Keratinocyte (primary cell): ENCODE data around the gene TUBB4A. TPM values are rescaled to one million over a fixed set of nuclear protein-coding genes. Genes with fewer than 3 reads are reported as not detected.

Experiments
- DNase-seq: peaks from one replicate; pipeline ENCODE4 v3.0.0-alpha.2; 2011; ENCODE audit warnings: low read depth, missing footprints, low spot score
- FAIRE-seq: peaks from 2 replicates; lab custom pipeline; 2011; peaks lifted over from hg19 to GRCh38; lab: Jason Lieb, UNC
- H2AFZ ChIP-seq: 2 replicates; pipeline ENCODE4 v1.6.0; 2012; ENCODE audit warnings: low read length, control low read depth, inconsistent platforms; ENCODE audit not compliant: control insufficient read depth
- H3K27ac ChIP-seq: 2 replicates; pipeline ENCODE4 v1.5.1; 2011; ENCODE audit warnings: low read length; ENCODE audit not compliant: control insufficient read depth, insufficient read depth
- H3K27me3 ChIP-seq: 3 replicates; pipeline ENCODE4 v1.6.0; 2011; ENCODE audit warnings: low read length; ENCODE audit not compliant: control insufficient read depth, insufficient read depth; ENCODE audit errors: extremely low read depth
- H3K36me3 ChIP-seq, 2 experiments: 2 replicates in 1 of 2; 3 replicates in 1 of 2; pipeline ENCODE4 v1.5.1; 2011; ENCODE audit warnings: low read length in 2 of 2, mild to moderate bottlenecking in 1 of 2; ENCODE audit not compliant: control insufficient read depth in 2 of 2, insufficient read depth in 2 of 2; ENCODE audit errors: extremely low read depth in 1 of 2
- H3K4me1 ChIP-seq: 3 replicates; pipeline ENCODE4 v1.5.1; 2011; ENCODE audit warnings: low read length; ENCODE audit not compliant: control insufficient read depth, insufficient read depth; ENCODE audit errors: extremely low read depth
- H3K4me2 ChIP-seq: 3 replicates; pipeline ENCODE4 v1.6.0; 2011; ENCODE audit warnings: low read depth, low read length; ENCODE audit not compliant: control insufficient read depth, insufficient read depth; ENCODE audit errors: extremely low read depth
- H3K4me3 ChIP-seq, 3 experiments: fragments of 200-600 bp in 1 of 3; sonication (generic) in 1 of 3; 2 replicates in 2 of 3; 3 replicates in 1 of 3; pipeline ENCODE4 v1.5.1; 2011 to 2016; ENCODE audit warnings: low read length in 3 of 3, mild to moderate bottlenecking in 3 of 3, control low read depth in 2 of 3, inconsistent platforms in 1 of 3, low read depth in 1 of 3, mixed read lengths in 1 of 3, mixed run types in 1 of 3, moderate library complexity in 1 of 3; ENCODE audit not compliant: control insufficient read depth in 2 of 3, insufficient read depth in 2 of 3; ENCODE audit errors: extremely low read depth in 1 of 3
- H3K79me2 ChIP-seq: 2 replicates; pipeline ENCODE4 v1.6.0; 2012; ENCODE audit warnings: low read length; ENCODE audit not compliant: control insufficient read depth, insufficient read depth
- H3K9ac ChIP-seq: 3 replicates; pipeline ENCODE4 v1.6.0; 2011; ENCODE audit warnings: low read length; ENCODE audit not compliant: control insufficient read depth, insufficient read depth; ENCODE audit errors: extremely low read depth
- H3K9me1 ChIP-seq: 3 replicates; pipeline ENCODE4 v1.6.0; 2011; ENCODE audit warnings: low read length; ENCODE audit not compliant: control insufficient read depth, insufficient read depth; ENCODE audit errors: extremely low read depth
- H3K9me3 ChIP-seq: 2 replicates; pipeline ENCODE4 v1.5.1; 2012; ENCODE audit warnings: low read depth, low read length; ENCODE audit not compliant: control insufficient read depth
- H4K20me1 ChIP-seq: 3 replicates; pipeline ENCODE4 v1.6.0; 2011; ENCODE audit warnings: low read length; ENCODE audit not compliant: control insufficient read depth, insufficient read depth; ENCODE audit errors: extremely low read depth
- CTCF ChIP-seq, 3 experiments: IDR thresholded peaks in 1 of 3; conservative IDR thresholded peaks in 1 of 3; optimal IDR thresholded peaks in 1 of 3; 2 replicates in 2 of 3; 3 replicates in 1 of 3; pipeline versions ENCODE3 to v1.5.1; 2011; ENCODE audit warnings: low read length in 3 of 3, mild to moderate bottlenecking in 3 of 3, moderate library complexity in 2 of 3, control low read depth in 1 of 3, inconsistent platforms in 1 of 3; ENCODE audit not compliant: insufficient read depth in 2 of 3; ENCODE audit errors: extremely low read depth in 1 of 3
- EZH2 ChIP-seq: IDR thresholded peaks from one replicate; pipeline ENCODE4 v1.6.1; 2012; ENCODE audit warnings: inconsistent platforms, mild to moderate bottlenecking, low read length, moderate library complexity
- dilution Hi-C: fragments of 300-500 bp; cut with MboI; formaldehyde crosslinking; loops from one replicate; pipeline ENCODE4 v1.7.0; 2020; ENCODE audit warnings: low sequenced_read_pairs; ENCODE audit not compliant: extremely low pct_ligation_motif_present
- polyA plus RNA-seq, 5 experiments: library from polyadenylated mRNA; depleted of rRNA in 3 of 5; stranded (reverse) in 3 of 5; stranded (forward) in 1 of 5; unstranded in 1 of 5; fragments of >200 nt; gene quantifications; 1 replicate in 1 of 5; 2 replicates in 3 of 5; 3 replicates in 1 of 5; pipeline versions ENCODE4 v1.2.1 to v1.2.3, GENCODE V29; 2011 to 2012; ENCODE audit warnings: missing spikeins in 2 of 5, low read depth in 1 of 5, low replicate concordance in 1 of 5

Gene TUBB4A
- polyA plus RNA-seq, 1 donor (not counting 4 experiments of a cell fraction or from before 2014, with no cell fraction given): not detected

GRCh38 chr19:6472713-6473112 lies 29.4 kb downstream of the TUBB4A start:
- Histone ChIP-seq H3K4me3 (no peak overlapping the region), H3K36me3 (peaks cover 0 to 4% of the 10 kb centered on the region in 2 experiments), H3K79me2 (no peaks in the 10 kb centered on the region), H3K9me1 (no peaks in the 10 kb centered on the region), H4K20me1 (no peaks in the 10 kb centered on the region), H3K4me2 (no peak overlapping the region), H2AFZ (no peak overlapping the region), H3K9me3 (no peaks in the 10 kb centered on the region), H3K9ac (no peak overlapping the region), H3K27me3 (peaks cover 12% of the 10 kb centered on the region), H3K27ac (no peak overlapping the region), H3K4me1 (peaks cover 5% of the 10 kb centered on the region)
- DNase-seq (no peak), FAIRE-seq (no peak)
- no peak for TF ChIP-seq EZH2
- TF ChIP-seq CTCF (optimal IDR thresholded peaks at IDR 0.05 in 1 of 3, IDR thresholded peaks at IDR 0.05 in 1 of 3, conservative IDR thresholded peaks at IDR 0.05 in 1 of 3; ENCODE audit: extremely low read depth in 1 of 3, insufficient read depth in 2 of 3, low read length in 3 of 3): no peak
- dilution Hi-C loops: no loop called here

GRCh38 chr19:6471076-6471475 lies 31.0 kb downstream of the TUBB4A start:
- TF ChIP-seq EZH2 (no peak), CTCF (optimal IDR thresholded peaks at IDR 0.05 in 1 of 3, IDR thresholded peaks at IDR 0.05 in 1 of 3, conservative IDR thresholded peaks at IDR 0.05 in 1 of 3; ENCODE audit: extremely low read depth in 1 of 3, insufficient read depth in 2 of 3, low read length in 3 of 3) (no peak)
- H3K36me3 ChIP-seq: peaks cover 0 to 6% of the 10 kb centered on the region in 2 experiments
- no peak overlapping the region for H3K9ac ChIP-seq
- no peak for FAIRE-seq
- no peaks in the 10 kb centered on the region for H4K20me1 ChIP-seq
- DNase-seq: no peak
- H3K9me1 ChIP-seq: no peaks in the 10 kb centered on the region
- H3K9me3 ChIP-seq: no peaks in the 10 kb centered on the region
- peaks cover 11% of the 10 kb centered on the region for H3K27me3 ChIP-seq
- H3K4me2 ChIP-seq: no peak overlapping the region
- dilution Hi-C loops: no loop called here
- no peak overlapping the region for H2AFZ ChIP-seq
- H3K79me2 ChIP-seq: no peaks in the 10 kb centered on the region
- H3K4me3 ChIP-seq: no peak overlapping the region
- no peak overlapping the region for H3K27ac ChIP-seq
- peaks cover 5% of the 10 kb centered on the region for H3K4me1 ChIP-seq
